ENCODE results near the gene RPS29. TPM values are rescaled to one million over a fixed set of nuclear protein-coding genes. Genes with fewer than 3 reads are reported as not detected.

The RPS29 gene
- total RNA-seq, 4 donors from 2014 or later: 1,474 to 8,142 (median 3,050) TPM

- no peak for TF ChIP-seq POLR2A (IDR thresholded peaks at IDR 0.05)
- no peak for TF ChIP-seq CTCF (IDR thresholded peaks at IDR 0.05)
- Histone ChIP-seq H3K4me3 (no peak overlapping the region), H3K36me3 (no peaks in the 10 kb centered on the region), H3K9me3 (peaks cover 0 to 5% (median 2%) of the 10 kb centered on the region in 4 donors), H3K27me3 (no peaks in the 10 kb centered on the region), H3K4me1 (no peaks in the 10 kb centered on the region), H3K27ac (no peak overlapping the region)
- no peak for DNase-seq
Observed at GRCh38 chr14:49545071-49545470, 41.1 kb downstream of the RPS29 start.

- TF ChIP-seq POLR2A (IDR thresholded peaks at IDR 0.05) (no peak), CTCF (IDR thresholded peaks at IDR 0.05) (no peak)
- H3K36me3 ChIP-seq: no peaks in the 10 kb centered on the region
- H3K27me3 ChIP-seq: no peaks in the 10 kb centered on the region
- no peaks in the 10 kb centered on the region for H3K4me1 ChIP-seq
- no peak for DNase-seq
- peaks cover 0 to 5% (median 2%) of the 10 kb centered on the region in 4 donors for H3K9me3 ChIP-seq
- H3K27ac ChIP-seq: no peak overlapping the region
- H3K4me3 ChIP-seq: no peak overlapping the region
Observed at GRCh38 chr14:49541049-49541448, 45.1 kb downstream of the RPS29 start.

- TF ChIP-seq CTCF (IDR thresholded peaks at IDR 0.05): no peak
- TF ChIP-seq POLR2A (IDR thresholded peaks at IDR 0.05): no peak
- H3K27ac ChIP-seq: no peak overlapping the region
- no peaks in the 10 kb centered on the region for H3K4me1 ChIP-seq
- no peaks in the 10 kb centered on the region for H3K27me3 ChIP-seq
- DNase-seq: no peak
- H3K4me3 ChIP-seq: no peak overlapping the region
- H3K36me3 ChIP-seq: no peaks in the 10 kb centered on the region
- peaks cover 0 to 5% (median 2%) of the 10 kb centered on the region in 4 donors for H3K9me3 ChIP-seq
Observed at GRCh38 chr14:49538852-49539251, 47.3 kb downstream of the RPS29 start.

Small RNAs within 50 kb of the gene (small RNA-seq; reads per million reads assigned to genes)
- 0 reads per million in 2 donors for gene AL139099.3
- 0 reads per million in 2 donors for gene AL139099.4
- 0 reads per million in 2 donors for gene RF00019
- gene RNA5SP384: 0 reads per million in 2 donors

Other genes starting within 250 kb of the RPS29 start
- gene LRR1, start 12.6 kb upstream of the RPS29 start, total RNA-seq: 10 to 100 TPM; 16.3 to 20.7 (median 18.3) TPM
- 100 to 1,000 TPM; 117 to 225 (median 169) TPM for gene RPL36AL, start 34.2 kb upstream of the RPS29 start, total RNA-seq
- gene MGAT2, start 34.4 kb upstream of the RPS29 start, total RNA-seq: 10 to 100 TPM; 12.4 to 76.4 (median 39.6) TPM
- gene DNAAF2, start 48.9 kb upstream of the RPS29 start, total RNA-seq: 10 to 100 TPM; 10.7 to 17.4 (median 16.3) TPM
- 10 to 100 TPM in 1 of 4 donors, 1 to 10 TPM in 3; 2.5 to 10.7 (median 6.0) TPM for gene POLE2, start 101.8 kb upstream of the RPS29 start, total RNA-seq
- gene KLHDC1, start 106.7 kb upstream of the RPS29 start, total RNA-seq: 10 to 100 TPM in 1 of 4 donors, 1 to 10 TPM in 3; 2.3 to 28.1 (median 3.5) TPM
- 100 to 1,000 TPM in 2 of 4 donors, 10 to 100 TPM in 2; 73.4 to 135 (median 107) TPM for gene KLHDC2, start 181.8 kb upstream of the RPS29 start, total RNA-seq